Measurements from ENCODE around the gene GARIN5A. TPM values are rescaled to one million over a fixed set of nuclear protein-coding genes. Genes with fewer than 3 reads are reported as not detected.

GARIN5A gene
- total and polyA plus RNA-seq, 9 of the 15 experiments (the other 6 are each of a cell fraction or from before 2014, with no cell fraction given): 0.10 to 0.82 (median 0.23) TPM; not detected in 2

GRCh38 chr19:50493171-50493570 is 16.5 kb upstream of the GARIN5A start:
- Histone ChIP-seq H3K4me1 (replicated peaks in 1 of 2; ENCODE audit: control insufficient read depth in 2 of 2, insufficient read depth in 2 of 2, low read length in 2 of 2) (peaks cover 3 to 30% of the 10 kb centered on the region in 2 experiments; a peak in 3 of 5 replicates), H3K27ac (ENCODE audit: extremely low read depth, low read depth, low read length) (no peak overlapping the region), H3K9me1 (ENCODE audit: control insufficient read depth, insufficient read depth, low read length) (no peaks in the 10 kb centered on the region), H3K79me2 (ENCODE audit: control insufficient read depth, insufficient read depth, low read length) (no peaks in the 10 kb centered on the region), H3K27me3 (ENCODE audit: control insufficient read depth in 2 of 2, insufficient read depth in 2 of 2, low read length in 2 of 2) (peaks cover 0 to 10% of the 10 kb centered on the region in 2 experiments; a peak in 2 of 5 replicates), H3K4me2 (ENCODE audit: insufficient read depth, low read length) (no peak overlapping the region), H3K36me3 (ENCODE audit: control insufficient read depth, insufficient read depth, low read length) (no peaks in the 10 kb centered on the region), H4K20me1 (replicated peaks; ENCODE audit: control insufficient read depth, insufficient read depth, low read length) (no peaks in the 10 kb centered on the region), H3K9ac (ENCODE audit: insufficient read depth in 1 of 2, low read depth in 2 of 2, low read length in 2 of 2) (no peak overlapping the region; a peak in 1 of 4 replicates), H2AFZ (ENCODE audit: low read depth, low read length) (no peak overlapping the region), H3K9me3 (replicated peaks; ENCODE audit: control insufficient read depth, insufficient read depth, low read depth, low read length) (no peaks in the 10 kb centered on the region), H3K4me3 (no peak overlapping the region)
- ChIA-PET CTCF (ENCODE audit: low intra/inter-chr PET ratio) (no interaction called here), POLR2A (no interaction called here)
- in situ Hi-C loops (cut with MboI) (no loop called here), intact Hi-C loops (cut with micrococcal nuclease) (no loop called here)
- DNase-seq (ENCODE audit: extremely low read depth in 1 of 4, low spot score in 3 of 4) (no peak), ATAC-seq (no peak), FAIRE-seq (no peak)
- TF ChIP-seq ZBTB2 (IDR thresholded peaks at IDR 0.05): no peak
- peak; percentile 82; the same call in 1 of the 2 replicates for TF ChIP-seq ZNF263 (CRISPR knock-in tag; IDR thresholded peaks at IDR 0.05; ENCODE audit: borderline replicate concordance)
- WGBS (ENCODE audit: insufficient coverage, low coverage, missing lambda C conversion rate): 29% methylated on average over 5 of the region's 8 CpGs
- no TSS peak for BruUV-seq (replicated peaks)
